GM19099 (cell line): ENCODE measurements around the gene PDZRN4.

Experiments
- POLR2A ChIP-seq: IDR thresholded peaks from 3 replicates; pipeline ENCODE4 v1.6.1; 2011; ENCODE audit warnings: low read depth; ENCODE audit not compliant: insufficient read length; ENCODE audit errors: extremely low read depth

Gene PDZRN4

DNA sequence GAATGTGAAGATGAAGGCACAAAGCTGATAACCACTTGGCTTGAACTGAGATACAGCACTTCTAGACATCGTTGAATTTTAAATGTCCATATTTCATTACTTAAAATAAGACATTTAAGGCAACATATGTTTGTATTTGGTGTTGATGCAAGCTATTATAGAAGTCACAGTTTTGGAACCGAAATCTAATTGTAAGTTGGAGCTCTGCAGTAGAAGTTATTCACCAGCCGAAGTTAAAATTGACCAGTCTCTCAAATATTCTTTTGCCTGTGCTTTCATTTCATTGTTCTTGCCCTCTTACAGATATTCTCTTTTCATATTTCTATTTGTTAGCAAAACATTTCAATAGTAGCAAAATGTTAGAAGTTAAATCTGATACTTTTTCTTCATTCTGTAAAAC is 332.7 kb downstream of the PDZRN4 start:
- TF ChIP-seq POLR2A: no peak

DNA sequence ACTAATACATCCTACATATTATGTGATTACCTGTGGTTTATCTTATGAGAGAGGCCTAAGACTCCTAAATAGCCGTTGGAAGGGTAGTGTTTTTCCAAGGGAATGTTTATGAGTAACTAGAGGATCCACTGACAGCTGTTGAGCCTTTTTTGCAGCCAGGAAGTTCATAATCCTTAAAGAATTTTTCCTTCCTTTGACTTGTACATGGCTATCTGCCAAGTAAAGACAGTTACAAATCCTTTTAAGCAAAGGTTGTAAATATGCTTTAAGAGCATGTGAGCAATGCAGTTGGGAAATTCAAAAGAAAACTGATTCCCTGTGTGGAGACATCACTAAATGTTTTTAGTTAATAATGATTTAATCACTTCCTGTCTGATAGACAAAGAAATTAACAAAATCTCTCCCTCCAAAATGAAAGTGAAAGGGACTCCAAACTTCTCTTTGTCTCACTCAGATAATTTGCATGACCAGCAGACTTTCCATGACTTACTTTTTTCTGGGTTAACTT is 333.8 kb downstream of the PDZRN4 start:
- TF ChIP-seq POLR2A: no peak

DNA sequence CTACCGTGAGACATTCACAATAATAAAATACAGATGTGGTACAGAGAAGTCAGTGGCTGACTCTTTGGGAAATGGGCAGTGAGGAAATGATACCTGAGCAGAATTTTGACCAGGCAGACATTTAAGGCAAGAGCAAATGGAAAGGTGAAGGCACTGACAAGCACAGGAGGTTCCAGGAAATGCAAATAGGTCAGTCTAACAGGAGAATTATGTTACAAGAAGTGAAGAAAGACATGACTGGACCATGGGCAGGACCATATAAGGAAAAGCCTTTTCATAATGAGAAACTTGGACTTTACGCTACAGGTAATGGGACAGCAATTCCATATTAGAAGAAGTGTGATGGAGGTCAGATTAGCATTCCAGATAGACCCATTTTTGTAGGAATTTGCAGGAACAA is 338.9 kb downstream of the PDZRN4 start:
- TF ChIP-seq POLR2A: no peak

DNA sequence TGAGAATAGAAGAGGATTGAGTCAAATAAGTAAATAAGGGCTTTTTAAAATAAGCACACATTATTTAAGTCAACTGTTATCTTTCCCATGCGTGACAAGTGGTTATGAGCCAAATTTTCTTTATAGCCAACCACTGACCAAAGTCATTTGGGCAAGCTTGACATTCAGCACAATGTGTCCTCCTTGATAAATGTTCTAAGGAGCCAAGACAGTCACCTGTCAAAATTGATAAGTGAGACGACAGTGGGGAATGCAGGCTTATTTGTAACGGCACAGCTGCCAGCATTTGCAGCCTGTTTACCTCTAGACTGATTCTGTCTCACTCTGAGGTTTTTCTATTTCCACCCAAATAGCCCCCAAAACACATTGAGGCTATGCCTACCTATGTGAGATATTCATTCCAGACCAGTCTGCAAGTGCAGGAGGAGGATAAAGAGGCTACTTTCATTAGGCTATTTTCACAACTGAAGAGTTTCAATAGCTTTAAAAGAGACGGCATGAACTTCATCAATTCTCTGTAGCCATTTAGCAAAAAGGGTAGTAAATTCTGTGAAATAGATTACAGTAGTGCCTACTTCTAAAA is 339.5 kb downstream of the PDZRN4 start:
- no peak for TF ChIP-seq POLR2A

- no peak for TF ChIP-seq POLR2A
These were observed 340.8 kb downstream of the PDZRN4 start for GRCh38 chr12:41528874-41529273.

GRCh38 chr12:41530441-41530840 is 342.3 kb downstream of the PDZRN4 start:
- TF ChIP-seq POLR2A: no peak

- no peak for TF ChIP-seq POLR2A
These were observed 343.2 kb downstream of the PDZRN4 start for GRCh38 chr12:41531147-41531829.

DNA sequence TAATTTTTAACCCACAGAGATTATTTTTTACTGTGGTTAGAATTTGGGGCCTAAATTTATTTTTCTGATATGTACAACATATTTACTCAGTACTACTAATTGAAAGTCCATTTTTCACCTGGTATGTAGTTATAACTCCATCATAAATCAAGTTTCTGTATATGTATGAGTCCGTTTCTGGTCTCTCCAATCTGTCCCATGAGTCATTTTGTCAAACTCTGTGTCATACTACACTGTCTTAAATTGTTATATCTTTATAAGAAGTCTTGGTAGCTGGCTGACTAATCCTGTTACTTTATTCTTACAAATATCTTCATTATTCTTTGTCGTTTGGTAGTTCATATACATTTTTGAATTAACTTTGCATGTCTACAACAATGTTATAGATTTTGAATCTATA is 344.0 kb downstream of the PDZRN4 start:
- TF ChIP-seq POLR2A: no peak

DNA sequence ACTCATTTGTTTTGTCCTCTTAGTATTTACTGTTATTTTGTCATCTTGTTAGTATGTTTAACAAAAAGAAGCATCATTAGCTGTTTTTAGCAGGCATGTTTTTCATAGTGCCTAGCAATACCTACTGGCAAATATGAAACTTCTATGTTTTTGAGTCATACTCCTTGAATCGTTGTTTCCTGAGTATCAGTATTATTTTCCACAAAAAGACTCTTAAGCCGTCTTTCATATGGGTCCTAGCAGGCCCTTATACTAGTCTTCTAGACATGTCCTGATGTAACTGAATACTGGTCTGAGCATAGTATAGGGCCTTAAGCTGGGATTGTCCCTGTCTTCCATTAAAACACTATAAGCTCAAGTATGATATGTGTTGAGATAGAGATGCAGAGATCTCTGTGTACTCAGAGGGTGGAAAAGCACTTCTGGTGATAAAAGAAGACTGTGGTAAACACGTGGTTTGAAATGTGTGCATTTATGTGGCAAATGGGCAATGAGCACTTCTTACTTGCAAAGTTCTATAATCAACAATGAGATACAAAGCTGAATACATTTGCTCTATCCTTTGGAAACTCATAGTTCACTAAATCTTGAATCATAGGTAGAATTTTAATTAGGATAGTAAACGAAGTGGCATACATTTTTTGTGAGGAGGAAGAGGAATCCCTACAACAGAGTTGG is 348.8 kb downstream of the PDZRN4 start:
- TF ChIP-seq POLR2A: no peak

DNA sequence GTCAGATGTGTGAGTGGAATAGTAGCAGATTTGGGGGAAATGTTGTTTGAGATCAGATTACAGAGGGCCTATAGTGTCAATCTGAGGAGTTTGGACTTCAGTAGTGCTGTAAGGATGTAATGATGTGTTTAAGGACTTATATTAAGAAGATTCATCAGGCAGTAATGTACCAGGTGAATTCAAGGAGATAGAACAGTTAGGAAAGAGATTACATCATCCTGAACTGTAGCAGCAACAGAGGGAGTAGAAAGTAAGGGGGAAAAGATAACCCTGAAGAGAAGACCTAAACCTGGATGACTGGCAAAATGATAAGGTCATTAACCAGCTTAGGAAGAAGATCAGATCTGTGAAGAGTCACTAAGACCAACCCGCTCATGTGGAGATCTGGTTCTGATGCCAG is 349.4 kb downstream of the PDZRN4 start:
- no peak for TF ChIP-seq POLR2A

DNA sequence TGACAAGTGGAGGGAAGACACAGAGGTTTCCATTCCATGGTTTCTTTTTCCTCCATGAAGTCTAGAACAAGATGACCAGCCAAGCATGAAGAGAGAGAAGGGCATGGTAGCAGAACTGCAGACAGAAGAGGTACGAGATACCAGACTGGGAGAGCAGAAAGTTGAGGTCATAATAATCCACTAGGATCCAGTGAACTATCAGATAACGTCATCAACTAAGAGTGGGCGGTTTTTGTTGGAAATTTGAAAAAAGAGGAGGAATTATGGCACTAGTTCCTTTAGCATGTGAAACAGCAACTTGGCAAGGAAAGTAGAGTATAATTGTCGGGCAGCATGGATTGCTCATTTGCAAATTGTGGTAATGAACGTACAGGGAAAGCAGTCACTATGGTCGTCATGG is 357.6 kb downstream of the PDZRN4 start:
- TF ChIP-seq POLR2A: no peak

- no peak for TF ChIP-seq POLR2A
These were observed 360.8 kb downstream of the PDZRN4 start for GRCh38 chr12:41548926-41549325.

DNA sequence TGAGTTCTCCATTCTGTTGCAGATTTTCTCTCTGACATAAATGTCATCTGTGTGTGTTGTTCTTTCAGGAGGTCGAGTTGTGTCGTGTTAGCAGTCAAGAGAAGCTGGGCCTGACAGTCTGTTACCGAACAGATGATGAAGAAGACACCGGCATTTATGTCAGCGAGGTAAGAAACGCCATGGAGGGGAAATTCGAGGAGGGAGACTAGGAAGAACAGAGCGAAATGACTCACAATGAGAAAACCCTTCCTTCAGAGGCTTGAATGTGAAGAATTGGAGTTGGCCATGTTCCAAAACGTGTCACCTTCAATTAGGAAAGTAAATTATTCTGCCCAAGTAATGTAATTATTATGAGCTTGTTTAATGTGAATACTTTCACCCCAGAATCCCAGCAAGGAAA is 364.5 kb downstream of the PDZRN4 start:
- no peak for TF ChIP-seq POLR2A

GRCh38 chr12:41556176-41556575 is 368.1 kb downstream of the PDZRN4 start:
- TF ChIP-seq POLR2A: no peak

- TF ChIP-seq POLR2A: no peak
These were observed 369.2 kb downstream of the PDZRN4 start for GRCh38 chr12:41557344-41557743.

- TF ChIP-seq POLR2A: no peak
These were observed 370.6 kb downstream of the PDZRN4 start for GRCh38 chr12:41558671-41559070.
